GM21423 (cell line): Measurements from ENCODE around the gene PREP.
"Not testable (repeated sequence)": the region's sequence is repeated elsewhere in the genome, so short reads cannot be mapped to it uniquely, and the experiment has no call there.

ENCODE experiments used
- ATAC-seq: cut with Tn5 transposase; IDR thresholded peaks from one replicate; pipeline ENCODE4 v1.9.1; 2021; ENCODE audit warnings: mild to moderate bottlenecking, moderate library complexity; ENCODE audit not compliant: unreplicated experiment

The PREP gene

DNA sequence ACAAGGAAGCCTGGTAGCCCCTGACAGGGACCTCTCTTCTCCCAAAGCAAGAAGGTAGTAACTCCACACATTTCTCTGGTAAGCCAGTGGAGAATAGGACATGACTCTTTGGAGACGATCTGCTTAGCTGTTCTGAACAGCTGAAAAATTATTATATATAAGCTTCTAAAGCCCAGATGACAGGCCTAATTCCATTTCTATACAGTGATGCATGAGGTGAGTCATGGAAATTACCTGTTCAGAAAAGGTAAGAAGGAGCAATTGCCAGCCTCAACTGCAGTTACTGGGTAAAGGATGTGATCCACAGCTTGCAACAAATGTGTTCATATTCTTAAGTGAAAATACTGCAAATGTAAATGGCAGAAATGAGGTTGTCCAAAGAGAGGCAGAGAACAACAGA, 54.0 kb downstream of the PREP start:
- ATAC-seq, result no peak

DNA sequence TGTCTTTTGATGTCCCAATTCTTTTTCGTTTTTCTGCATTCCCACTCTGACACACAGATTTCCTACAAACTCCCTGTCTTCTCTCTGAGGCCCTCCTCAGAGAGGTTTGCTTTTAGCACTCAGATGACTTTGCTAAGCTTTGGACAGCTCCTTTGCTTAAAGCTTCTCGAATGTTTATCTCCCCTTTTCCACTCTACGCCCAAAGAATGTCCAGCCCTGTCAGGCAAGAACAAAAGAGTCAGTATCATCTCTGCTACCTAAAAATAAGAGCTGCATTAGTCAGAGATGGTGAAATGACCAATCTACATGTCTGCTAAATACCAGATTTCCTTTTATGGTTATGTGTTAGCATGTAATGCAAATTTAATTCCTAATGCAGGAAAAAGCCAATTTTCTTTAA, 56.8 kb downstream of the PREP start:
- ATAC-seq, result no peak

DNA sequence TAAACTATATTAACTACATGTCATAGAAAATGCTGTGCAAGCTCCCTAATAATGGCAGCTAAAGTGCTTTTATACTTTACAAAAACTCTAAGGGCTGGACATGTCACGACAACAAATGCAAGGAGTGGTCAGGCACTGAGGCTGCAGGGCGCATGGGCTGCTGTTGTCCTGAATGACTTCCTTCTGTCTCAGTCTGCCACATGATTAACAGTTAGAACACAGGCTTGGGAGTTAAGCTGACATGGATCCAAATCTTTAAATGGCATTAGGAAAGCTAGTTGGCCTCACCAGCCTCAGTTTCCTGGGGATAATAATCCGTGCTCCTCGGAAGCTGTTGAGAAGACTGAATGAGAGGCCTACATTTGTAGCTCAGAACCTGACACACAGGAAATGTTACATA, 57.4 kb downstream of the PREP start:
- no peak for ATAC-seq

DNA sequence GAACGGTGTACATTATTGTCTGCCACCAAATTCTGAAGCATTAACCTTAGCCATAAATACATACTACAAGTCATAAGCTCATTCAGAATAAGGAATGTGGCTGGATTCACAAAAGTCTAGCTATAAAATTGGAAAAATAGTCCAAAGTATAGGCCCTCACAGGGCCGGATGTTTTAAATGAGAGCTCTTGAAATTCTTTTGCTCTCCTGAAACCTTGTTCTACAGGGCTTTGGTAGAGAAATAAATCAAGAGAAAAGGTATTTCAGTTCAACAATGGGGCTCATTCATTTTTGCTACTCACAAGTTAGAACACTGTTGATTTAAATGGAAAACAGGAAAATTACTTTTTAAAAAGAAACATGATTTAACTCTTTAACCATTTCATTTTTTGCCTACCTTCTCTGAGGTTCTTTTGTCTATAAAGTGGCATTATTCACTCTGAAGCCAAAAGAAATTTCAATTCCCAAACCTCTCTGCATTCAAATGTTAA, 58.0 kb downstream of the PREP start:
- no peak for ATAC-seq

DNA sequence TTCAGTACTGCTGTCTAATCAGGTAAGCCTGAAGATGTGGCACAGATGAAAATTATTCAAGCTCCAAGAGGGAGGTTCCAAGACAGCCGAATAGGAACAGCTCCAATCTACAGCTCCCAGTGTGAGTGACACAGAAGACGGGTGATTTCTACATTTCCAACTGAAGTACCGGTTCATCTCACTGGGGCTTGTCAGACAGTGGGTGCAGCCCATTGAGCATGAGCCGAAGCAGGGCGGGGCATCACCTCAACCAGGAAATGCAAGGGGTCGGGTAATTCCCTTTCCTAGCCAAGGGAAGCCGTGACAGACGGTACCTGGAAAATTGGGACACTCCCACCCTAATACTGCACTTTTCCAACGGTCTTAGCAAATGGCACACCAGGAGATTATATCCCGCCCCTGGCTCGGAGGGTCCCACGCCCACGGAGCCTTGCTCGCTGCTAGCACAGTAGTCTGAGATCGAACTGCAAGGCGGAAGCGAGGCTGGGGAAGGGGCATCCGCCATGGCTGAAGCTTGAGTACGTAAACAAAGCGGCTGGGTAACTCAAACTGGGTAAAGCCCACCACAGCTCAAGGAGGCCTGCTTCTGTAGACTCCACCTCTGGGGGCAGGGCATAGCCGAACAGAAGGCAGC, 64.4 kb downstream of the PREP start:
- ATAC-seq, result not testable (repeated sequence)

DNA sequence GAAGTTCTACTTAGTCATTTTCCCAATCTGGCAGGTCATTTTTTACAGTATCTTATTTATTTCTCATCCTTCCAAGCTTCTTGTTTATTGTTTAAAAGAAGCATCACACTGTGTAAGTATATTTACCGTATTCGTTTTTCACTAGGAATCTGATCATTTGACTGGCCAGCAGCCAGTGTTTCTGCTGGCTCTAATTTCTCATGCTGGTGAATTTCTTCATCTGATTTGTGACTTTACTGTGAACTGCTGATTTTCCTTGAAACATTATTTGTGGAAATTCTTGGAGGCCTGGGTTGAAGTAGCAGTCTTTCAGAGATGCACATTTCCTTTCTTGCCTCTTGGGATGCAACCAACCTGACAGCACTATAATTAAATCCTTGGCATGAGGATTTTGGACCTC, 65.9 kb downstream of the PREP start:
- ATAC-seq, result no peak

DNA sequence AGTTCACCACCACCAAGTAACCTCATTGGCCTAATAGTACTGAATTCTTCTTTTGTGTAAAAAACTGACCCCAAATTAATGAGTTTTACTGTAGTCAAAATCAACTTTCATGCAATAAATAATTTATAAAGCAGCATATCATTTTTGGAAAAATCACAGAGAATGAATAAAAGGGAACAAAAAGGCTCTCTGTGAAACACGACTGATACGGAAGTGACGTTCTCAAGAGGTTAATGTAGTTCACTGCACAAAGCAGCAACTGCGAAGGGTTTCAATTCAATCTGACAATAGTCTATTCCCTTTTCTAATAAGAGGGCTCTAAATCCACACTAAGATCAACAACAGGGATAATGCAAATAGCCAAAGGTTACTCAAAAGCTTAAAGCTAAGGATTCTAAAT, 70.3 kb downstream of the PREP start:
- ATAC-seq, result no peak

DNA sequence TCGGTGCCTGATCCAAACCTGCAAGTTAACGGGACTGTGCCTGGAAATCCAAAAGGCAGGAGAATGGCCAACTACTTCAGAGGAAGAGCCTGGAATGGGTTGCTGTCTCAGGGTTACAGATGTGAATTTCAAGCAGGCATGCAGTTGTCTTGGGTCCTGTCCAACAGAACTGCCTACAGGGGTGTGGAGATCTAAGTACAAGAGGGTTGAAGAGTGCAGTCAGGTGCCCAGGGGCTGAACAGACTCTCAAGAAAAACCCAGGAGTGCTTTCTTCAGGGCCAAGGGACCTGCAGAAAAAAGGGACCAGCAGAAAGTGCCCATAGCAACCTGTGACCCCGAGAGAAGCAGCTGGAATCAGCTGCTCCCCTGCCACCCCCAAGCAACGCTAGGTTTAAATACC, 71.0 kb downstream of the PREP start:
- ATAC-seq, result no peak

DNA sequence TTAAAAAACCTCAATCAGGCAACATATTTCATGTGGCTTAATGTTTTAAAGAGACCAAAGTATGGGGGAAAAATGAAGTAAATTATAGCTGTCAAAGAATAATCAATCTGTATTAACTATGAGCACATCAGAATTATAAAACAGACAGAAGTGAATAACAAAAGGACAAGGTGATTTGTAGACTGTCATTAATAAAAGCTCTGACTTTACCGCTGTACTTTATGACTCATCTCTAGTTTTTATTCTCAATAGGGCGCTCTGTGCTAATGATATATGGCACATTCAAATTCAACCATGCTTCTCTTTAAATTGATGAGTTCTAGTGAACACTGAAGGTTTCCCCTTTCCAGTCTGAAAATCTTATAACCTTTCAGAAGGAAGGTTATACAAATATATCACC, 72.0 kb downstream of the PREP start:
- ATAC-seq, result no peak

DNA sequence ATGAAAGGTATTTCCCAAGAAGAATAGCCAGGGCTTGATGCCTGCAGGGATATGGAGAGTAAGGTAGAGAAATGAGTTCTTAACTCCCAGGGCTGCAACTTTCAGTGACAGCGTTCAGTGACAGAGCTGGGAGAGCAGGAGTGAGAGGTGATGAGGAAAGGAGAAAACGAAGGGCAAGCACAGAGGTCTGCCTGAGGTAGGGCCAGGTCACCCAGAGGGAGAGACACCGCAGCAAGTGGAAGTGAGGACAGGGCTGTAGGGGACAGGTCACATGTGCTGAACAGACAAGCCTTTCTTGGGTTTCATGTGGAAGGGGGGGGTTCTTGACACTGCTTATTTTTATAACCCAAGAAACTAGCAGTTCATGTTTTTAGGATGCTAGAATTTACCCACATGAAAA, 72.5 kb downstream of the PREP start:
- no peak for ATAC-seq

DNA sequence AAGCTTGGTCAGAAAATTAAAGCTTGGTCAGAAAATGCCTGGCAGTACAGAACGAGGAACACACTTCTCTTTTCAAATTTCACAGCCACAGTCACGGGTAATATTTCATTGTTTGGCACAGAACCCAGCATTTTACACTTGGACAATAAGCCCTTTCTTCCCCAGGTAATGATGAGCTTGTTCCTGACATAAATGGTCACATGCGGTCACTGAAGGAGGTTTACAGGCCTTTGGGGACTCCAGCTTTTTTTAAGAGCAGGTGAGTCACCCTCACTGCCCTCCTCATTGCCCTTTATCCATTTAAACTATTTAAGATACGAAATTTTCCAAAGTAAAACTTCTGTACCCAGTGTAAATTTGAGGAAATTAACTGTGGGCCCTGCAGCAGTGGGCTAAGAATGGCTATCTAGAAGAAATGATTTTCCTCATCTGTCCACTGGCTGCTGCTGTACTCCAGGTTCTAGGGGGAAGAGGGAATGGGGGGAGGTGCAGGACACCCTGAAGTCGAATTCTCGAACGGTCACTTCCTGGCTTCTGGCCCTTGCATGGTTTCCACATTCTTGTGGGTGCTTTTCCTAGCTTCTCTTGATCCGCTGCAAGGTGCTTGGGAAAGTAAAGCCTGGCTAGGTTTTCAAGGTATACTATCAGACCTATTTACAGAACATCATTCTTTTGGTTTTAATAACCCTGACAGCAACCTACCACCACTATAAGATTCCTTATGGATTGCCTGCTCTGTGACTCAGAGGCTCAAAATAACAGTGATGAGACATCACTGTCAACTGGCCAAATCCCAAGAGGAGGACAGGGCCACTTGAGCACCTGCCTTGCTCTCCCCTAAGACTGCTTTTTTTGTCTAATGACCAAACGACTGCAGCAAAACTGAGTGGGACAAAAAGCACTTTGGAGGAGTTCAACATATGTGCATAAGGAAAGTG, 75.8 kb downstream of the PREP start:
- no peak for ATAC-seq

DNA sequence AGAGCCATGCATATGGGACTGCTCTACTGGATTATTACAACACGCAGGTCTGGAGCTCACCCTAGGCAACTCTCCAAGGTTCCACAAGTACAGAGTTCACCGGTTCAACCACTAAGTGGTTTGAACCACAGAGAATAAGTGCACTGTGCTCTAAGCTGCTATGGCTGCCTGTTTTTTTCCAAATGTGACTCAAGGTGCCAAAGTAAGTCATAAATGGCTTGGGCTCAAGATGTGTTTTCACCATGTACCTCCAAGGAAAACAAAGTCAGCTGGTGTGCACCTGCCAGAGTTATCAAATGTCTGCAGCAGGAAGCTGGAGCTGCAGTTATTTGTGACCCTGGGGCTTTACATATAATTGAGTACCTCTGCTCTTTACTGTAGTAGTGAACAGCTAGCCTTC, 76.7 kb downstream of the PREP start:
- ATAC-seq, result no peak

DNA sequence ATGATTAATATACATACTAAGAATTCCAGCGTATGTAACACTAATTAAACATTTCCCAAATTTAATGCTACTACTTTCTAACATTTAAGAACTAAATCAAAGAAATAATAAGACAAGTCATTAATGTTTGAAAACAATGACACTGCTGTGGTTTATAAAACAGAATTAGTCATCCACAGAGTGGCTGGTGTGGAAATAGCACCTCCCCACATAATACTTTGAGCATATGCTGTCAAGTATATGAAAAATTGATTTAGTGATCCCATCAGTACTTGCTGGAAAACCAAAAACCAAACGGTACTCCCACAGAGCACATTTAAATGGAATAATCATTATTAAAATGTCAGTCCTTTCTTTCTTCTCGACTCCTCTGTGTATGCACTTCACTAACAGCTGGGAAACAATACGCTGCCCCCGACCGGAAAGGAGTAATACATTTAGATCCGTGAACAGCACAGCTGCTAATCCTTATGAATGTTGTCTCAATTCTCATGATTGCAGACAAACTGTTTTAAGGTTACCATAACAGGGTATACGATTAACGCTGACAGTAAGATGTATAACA, 78.4 kb downstream of the PREP start:
- ATAC-seq, result no peak

DNA sequence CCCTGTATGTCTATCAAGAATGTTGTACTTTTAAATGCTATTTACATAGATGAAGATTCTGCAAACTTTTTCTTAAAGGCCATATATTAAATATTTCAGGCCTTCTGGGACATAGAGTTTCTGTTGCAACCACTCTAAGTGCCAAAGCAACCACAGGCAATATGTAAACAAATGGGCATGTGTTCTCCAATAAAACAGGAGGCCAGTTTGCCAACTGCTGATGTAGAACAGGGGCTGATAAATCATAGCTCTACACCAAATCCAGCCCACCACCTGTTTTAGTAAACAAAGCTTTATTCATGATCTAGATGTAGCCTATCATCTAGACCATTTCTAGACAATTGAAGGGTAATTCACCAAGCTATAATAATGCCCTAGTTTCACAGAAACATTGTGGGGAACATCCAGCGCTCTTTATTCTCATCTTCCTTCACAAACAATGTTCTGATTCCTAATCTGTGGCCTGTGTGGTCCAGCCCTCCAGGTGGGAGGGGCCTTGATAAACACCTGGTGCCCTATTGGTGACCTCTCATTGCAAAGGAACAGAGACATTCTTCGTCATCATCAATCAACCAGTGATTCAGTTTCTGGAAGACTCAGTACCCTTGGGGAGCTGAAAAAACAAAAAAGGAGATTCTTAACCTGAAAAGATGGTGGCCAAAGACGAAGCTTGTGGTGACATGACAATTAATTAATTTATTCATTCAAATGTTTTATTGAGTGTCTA, 80.2 kb downstream of the PREP start:
- no peak for ATAC-seq

DNA sequence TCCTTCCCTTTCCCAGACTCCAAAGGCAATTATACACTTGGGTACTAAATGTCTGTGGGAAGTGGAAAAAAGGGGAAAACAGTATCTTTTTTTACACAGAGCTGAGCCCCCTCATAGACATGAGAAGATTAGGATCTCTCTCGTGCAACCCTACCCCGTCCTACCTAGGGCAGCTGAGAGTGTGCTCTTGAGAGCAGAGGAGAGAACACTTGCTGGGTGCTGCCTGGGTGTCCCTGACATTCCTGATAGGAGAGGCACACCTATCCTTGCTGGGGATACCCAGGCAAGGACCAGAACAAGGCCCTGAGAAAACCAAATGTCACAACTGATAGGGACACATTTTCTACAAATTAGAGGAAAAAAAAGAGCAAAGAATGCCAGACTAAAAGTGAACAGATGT, 81.2 kb downstream of the PREP start:
- ATAC-seq, result no peak

DNA sequence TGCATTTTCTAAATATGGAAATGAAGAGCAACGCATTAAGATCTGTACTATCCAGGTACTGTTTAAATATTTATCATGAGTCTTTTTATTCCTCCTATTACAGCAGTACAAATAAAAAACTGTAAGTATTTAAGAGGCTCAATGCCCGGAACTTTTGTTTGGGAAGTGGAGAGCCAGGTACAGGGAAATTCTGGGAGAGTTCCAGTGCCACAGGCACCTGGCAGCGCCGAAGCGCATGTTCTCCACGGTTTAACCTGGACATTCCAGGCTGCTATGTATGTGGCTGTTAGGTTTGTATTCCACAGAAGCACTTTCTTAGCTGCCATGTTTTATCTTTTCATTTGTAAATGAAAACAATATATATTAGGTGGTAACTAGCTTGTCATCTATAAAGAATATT, 81.7 kb downstream of the PREP start:
- ATAC-seq, result no peak

DNA sequence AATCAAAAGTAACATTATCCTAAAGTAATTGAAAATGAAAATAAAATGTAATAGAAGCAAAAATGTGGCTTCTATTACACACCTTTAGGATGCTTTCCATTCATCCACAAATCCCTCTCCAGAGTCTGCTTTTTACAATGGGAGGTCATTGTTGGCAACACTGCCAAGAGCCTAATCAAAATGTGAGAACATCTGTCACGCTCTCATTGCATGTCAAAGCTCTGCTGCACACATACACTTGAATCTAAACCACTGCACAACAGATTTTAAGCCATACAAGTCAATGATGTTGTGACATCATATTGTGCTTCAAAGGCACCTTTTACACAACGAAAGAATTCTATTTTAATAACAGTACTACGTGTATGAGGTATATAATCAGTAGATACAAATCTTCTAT, 82.1 kb downstream of the PREP start:
- ATAC-seq, result no peak

DNA sequence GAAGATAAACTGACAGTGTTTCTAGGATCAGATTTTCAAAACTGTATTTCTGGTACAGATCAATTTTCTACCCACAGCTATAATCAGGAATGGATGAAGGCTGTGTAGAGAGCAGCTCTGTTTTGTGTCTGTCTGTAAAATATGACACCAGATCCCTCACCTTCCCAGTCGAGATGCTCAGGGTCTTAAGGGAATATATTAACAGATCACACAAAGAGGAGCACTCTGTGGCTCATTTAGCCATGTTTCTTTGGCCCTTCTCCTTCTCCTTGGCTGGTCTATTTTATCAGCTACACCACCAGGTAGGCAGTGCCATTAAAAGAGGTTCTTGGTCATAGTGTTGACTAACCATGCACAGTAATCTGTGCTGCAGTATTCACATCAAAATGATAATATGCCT, 82.6 kb downstream of the PREP start:
- no peak for ATAC-seq

DNA sequence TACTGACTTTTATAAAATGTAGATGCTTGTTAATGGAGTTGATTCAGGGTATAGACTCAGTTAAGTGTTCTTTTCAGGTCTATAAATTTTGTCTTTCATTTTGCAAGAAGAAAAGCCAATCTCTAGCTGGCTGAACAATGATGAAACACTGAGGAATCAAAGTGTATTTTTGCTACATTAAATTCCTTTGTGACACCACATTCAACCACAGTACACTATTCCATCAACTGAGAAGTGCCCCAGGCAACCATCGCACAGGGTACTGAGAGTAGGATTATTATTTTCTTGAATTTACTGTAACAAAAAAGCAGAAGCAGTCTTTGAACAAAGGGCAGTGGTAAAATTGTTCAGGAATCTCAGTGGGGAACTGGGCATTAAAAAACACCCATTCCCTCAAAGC, 83.6 kb downstream of the PREP start:
- no peak for ATAC-seq

DNA sequence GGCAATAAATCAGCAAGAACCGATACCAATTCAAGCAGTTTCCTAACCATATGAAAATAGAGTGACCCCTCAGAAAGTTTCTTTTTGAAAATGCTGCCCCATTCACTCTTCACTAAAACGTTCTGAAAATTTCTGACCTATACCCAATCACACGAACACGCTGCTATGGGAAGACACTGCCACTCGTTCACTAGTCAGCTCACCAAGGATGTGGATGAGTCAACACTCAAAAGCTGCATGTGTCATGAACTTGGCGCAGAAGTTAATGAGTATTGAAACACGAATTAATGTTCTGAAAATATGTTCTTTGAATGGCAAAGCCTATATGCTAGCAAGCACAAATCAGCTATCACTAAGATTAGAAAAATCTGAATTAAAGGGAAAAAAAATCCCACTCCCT, 84.2 kb downstream of the PREP start:
- no peak for ATAC-seq
